CD4-positive, alpha-beta T cell treated with Interleukin-10 for 1 hour (primary cell): ENCODE measurements around the gene PIAS4.

Source experiments
- DNase-seq: peaks from one replicate; pipeline ENCODE4 v3.0.0-alpha.2; 2020

The PIAS4 gene

DNA sequence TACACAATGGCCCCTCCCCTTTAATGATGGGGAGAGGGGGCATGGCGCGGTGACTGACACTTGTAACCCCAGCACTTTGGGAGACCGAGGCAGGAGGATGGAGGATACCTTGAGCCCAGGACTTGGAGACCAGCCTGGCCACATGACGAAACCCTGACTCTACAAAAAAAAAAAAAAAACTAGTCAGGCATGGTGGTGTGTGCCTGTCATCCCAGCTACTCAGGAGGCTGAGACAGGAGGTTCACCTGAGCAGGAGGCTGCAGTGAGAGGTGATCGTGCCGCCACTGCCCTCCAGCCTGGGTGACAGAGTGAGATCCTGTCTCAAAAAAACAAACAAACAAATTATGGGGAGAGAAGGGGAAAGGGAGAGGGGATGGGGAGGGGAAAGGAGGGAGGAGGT lies 72.9 kb downstream of the PIAS4 start:
- DNase-seq: no peak

DNA sequence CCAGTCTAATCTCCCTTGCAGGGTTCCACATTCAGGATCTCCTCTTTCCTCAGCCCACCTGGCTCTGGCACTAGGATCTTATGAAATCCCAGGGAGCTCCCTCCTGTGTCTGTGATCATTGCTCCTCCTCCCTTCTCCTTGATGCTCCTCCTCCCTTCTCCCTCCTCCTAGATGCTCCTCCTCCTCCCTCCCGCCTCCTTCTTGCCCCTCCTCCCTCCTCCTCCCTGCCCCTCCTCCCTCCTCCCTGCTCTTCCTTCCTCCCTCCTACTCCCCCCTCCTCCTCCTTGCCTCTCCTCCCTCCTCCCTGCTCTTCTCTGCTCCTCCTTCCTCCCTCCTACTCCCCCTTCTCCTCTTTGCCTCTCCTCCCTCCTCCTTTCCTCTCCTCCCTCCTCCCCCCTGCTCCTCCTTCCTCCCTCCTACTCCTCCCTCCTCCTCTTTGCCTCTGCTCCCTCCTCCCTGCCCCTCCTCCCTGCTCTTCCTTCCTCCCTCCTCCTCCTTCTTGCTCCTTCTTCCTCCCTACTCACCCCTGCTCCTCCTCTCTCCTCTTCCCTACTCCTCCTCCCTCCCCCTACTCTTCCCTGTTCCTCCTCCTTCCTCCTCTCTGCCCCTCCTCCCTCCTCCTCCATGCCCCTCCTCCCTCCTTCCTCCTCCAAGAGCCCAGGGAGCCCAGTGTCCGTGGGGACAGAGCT lies 74.0 kb downstream of the PIAS4 start:
- no peak for DNase-seq

DNA sequence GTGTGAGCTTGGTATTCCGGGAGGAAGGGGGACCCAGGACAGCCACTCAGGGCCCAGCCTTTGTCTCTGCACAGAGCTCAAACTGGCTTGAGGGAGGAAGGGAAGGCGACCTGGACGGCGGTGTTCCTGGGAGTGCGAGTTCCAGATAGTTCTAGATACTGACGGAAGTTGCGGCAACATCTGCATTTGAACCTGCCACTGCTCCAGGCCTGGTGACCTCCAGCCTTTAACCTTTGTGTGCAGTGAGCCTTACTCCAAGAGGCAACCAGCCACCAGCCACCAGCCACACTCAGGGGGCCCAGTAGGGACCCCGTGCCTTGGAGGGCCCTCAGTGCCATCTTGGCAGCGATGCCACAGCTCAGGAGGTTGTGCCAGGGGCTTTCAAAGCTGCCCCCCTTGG lies 74.6 kb downstream of the PIAS4 start:
- no peak for DNase-seq

DNA sequence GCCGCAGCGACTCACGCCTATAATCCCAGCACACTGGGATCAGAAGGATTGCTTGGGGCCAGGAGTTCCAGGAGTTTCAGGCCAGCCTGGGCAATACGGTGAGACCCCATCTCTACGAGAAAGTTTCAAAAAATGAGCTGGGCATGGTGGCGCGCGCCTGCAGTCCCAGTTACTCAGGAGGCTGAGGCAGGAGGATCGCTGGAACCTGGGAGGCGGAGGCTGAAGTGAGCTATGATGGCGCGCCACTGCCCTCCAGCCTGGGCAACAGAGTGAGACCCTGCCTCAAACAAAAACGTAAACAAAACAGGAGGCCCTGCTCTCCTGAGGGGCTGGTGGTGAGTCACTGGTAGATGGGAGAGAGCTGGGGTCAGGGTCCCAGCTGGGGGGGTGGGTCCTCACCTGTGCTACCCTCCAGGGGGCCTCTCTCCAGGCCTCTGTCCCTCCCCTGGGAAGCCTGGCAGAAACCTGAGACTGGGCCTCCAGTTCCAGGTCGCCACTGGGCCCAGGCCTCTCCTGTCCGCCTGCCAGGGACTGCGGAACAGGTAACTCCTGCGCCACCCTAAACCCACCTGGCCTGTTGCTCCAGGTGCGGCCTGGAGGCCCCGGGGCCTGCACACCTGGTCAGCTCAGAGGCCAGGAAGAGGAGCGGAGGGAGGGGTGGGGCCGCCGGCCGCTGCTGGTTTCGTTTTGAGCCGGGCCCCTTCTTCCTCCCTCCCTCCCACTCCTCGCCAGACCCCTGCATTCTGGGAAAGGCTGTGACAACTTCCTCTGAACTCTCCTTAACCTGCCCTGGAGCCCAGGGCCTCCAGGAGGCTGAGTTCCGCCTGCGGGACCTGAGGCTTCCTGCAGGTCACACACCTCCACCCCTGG lies 76.4 kb downstream of the PIAS4 start:
- peak; percentile 75 for DNase-seq

DNA sequence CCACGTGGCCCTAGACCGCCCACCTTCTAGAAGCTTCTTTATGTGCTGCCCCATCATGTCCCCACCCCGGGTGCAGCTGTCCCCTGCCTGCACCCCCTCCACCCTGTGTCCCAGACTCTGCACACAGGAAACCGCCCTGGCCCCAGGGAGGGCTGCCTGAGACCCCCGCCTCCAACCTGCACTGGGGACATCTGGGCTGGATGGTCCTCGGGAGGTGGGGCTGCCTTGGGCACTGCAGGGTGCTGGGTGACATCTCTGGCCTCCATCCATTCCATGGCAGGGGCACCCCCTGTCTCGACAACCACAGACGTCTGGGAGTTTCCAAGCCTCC lies 77.0 kb downstream of the PIAS4 start:
- no peak for DNase-seq

DNA sequence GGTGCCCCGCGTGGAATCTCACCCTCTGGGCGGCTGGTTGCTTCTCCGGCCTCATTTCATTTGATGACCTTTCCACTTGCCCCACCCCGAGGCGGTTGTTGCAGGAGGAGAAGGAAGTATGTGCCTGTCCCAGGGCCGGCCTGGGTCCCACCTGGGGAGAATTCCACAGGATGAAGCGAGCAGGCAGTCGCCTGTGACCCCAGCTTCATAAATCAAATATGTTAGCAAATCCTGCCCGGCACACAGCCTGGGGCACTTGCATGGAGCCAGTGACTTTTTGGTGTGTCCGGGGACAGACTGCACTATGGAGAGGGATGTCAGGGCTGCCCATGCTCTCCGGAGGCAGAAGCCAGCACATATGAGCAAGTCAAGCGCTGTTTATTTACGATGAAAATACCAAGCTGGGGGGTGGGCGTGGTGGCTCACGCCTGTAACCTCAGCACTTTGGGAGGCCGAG lies 78.9 kb downstream of the PIAS4 start:
- DNase-seq: no peak

DNA sequence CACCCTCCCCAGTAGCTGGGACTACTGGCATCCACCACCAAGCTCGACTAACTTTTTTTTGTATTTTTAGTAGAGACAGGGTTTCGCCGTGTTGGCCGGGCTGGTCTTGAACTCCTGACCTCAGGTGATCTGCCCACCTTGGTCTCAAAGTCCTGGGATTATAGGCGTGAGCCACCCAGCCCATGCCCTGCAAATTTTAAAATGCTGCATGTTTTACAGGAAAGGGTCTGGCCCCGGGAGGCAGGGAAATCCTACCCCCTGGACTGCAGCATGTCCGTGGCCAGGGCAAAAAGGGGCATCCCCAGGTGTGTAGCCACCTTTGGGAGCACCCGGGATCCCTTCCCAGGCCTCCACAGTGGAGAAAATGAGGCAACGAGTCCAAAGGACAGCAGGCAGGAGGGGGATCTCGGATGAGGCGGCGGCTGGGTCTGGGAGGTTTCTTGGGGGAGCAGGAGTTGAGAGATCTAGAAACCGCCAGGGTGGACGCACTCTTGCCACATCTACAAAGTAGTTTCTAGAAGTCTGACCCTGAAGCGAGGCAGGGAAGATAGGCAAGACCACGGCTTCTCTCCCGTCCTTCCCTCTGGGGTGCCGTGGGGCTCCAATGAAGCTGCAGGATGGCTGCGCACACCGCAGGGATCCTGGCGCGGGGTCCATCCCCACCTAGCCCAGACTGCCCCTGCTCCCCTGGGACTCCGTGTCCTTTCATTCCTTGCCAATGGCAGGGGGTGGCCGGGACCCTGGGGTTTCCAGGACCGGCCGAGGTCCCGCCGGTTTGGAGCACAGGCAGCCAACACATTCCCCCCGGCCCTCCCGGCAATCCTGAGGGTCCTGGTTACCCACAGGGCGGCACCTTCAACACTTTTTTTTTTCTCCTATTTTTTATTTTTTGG lies 80.5 kb downstream of the PIAS4 start:
- DNase-seq: no peak

DNA sequence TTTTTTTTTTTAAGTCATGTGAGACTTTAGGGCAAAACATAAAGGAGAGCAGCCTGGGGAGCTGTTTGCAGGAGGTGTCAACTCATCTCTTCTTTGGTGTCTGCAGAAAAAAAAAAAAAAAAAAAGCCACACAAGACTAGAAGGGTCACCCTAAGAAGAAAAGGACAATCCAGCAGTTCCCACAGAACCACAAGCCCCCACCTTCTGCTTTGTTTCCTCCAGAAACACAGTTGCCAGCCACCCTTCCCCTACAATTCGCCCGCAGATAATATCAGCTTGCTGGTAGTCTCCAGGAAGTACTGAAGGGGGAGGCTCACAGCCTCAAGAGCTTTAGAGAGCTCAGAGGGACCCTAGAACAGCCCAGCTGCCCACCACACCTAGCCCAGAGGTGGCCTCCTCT lies 81.4 kb downstream of the PIAS4 start:
- DNase-seq: peak; percentile 76
